Fibroblast of mammary gland (primary cell): ENCODE data around the gene LRRC49.
"Not testable (repeated sequence)": the region's sequence is repeated elsewhere in the genome, so short reads cannot be mapped to it uniquely, and the experiment has no call there.

ENCODE experiments used
- DNase-seq: peaks from one replicate; pipeline ENCODE4 v3.0.0-alpha.2; 2010; ENCODE audit warnings: low read depth
- H3K4me3 ChIP-seq: 2 replicates; pipeline ENCODE4 v1.5.1; 2011; ENCODE audit warnings: low read depth, mild to moderate bottlenecking, low read length, moderate library complexity; ENCODE audit not compliant: control insufficient read depth
- TF ChIP-seq, protein P1 (sequence below): conservative IDR thresholded peaks from 2 replicates; pipeline ENCODE4 v1.5.1; 2011; ENCODE audit warnings: low read depth, low read length, inconsistent platforms; ENCODE audit not compliant: control insufficient read depth, insufficient read depth

LRRC49 gene

DNA sequence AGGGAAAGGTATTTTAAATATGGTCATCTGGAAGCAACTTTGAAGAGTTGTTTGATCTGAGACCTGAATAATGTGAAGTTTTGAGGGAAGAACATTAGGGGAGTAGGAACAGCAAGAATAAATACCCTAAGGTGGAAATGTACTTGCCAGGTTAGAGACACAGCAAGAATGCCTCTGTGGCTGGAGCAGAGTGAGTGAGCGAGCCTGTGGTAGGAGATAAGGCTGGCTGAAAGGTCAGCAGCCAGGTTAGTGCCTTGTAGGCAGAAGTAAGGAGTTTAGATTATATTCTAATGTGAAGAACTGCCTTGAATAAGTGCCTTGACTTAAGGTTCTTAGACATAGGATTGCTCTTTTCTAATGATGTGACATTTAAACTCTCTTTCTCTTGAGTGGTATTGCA, 18.3 kb downstream of the LRRC49 start:
- DNase-seq: no peak
- TF ChIP-seq, protein P1, sequence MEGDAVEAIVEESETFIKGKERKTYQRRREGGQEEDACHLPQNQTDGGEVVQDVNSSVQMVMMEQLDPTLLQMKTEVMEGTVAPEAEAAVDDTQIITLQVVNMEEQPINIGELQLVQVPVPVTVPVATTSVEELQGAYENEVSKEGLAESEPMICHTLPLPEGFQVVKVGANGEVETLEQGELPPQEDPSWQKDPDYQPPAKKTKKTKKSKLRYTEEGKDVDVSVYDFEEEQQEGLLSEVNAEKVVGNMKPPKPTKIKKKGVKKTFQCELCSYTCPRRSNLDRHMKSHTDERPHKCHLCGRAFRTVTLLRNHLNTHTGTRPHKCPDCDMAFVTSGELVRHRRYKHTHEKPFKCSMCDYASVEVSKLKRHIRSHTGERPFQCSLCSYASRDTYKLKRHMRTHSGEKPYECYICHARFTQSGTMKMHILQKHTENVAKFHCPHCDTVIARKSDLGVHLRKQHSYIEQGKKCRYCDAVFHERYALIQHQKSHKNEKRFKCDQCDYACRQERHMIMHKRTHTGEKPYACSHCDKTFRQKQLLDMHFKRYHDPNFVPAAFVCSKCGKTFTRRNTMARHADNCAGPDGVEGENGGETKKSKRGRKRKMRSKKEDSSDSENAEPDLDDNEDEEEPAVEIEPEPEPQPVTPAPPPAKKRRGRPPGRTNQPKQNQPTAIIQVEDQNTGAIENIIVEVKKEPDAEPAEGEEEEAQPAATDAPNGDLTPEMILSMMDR: no peak
- H3K4me3 ChIP-seq: no peak overlapping the region

GRCh38 chr15:70912187-70912586, 19.6 kb downstream of the LRRC49 start:
- no peak for DNase-seq
- H3K4me3 ChIP-seq: no peak overlapping the region
- TF ChIP-seq, protein P1: no peak

- DNase-seq: no peak
- TF ChIP-seq, protein P1: no peak
Observed at GRCh38 chr15:70916531-70916930, 23.9 kb downstream of the LRRC49 start.

GRCh38 chr15:70917955-70918354, 25.3 kb downstream of the LRRC49 start:
- DNase-seq: no peak
- no peak overlapping the region for H3K4me3 ChIP-seq
- TF ChIP-seq, protein P1: no peak

More at GRCh38 chr15:70916531-70916930, 23.9 kb downstream of the LRRC49 start:
- no peak overlapping the region for H3K4me3 ChIP-seq

DNA sequence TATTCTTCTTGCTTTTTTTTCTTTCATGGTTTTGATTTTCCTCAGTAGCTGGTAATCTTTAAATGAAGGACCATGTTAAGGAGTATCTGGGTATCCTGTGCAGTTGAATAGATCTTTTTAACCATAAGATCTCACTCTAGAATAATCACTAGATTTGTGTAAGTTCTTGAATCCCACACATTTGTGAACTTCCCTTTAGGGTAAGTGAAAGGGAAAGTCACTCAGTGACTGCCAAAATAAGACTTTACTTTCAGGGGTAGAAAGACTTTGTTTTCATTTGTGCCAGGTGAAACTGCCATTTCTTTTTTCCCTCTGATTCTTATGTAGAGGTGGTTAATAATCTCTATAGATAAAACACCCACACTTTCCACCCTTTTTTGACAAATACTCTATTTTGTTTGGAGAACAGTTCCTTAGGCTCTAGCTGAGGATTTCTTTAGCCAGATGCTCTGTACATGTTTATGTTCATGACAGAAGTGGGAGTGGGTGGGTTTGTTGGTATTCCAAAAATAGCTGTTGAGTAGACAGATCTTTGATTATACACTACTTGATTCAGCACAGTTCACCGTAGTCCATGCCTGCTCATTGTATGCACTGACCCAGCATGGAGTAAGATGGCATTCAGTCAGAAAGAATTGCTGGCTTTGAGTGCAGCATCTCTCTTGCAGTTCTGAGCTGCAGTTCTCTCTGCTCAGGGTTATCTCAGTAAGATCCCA, 28.5 kb downstream of the LRRC49 start:
- DNase-seq: no peak
- TF ChIP-seq, protein P1: no peak
- no peak overlapping the region for H3K4me3 ChIP-seq

GRCh38 chr15:70922119-70922518, 29.5 kb downstream of the LRRC49 start:
- DNase-seq: no peak
- H3K4me3 ChIP-seq: no peak overlapping the region
- TF ChIP-seq, protein P1: no peak

DNA sequence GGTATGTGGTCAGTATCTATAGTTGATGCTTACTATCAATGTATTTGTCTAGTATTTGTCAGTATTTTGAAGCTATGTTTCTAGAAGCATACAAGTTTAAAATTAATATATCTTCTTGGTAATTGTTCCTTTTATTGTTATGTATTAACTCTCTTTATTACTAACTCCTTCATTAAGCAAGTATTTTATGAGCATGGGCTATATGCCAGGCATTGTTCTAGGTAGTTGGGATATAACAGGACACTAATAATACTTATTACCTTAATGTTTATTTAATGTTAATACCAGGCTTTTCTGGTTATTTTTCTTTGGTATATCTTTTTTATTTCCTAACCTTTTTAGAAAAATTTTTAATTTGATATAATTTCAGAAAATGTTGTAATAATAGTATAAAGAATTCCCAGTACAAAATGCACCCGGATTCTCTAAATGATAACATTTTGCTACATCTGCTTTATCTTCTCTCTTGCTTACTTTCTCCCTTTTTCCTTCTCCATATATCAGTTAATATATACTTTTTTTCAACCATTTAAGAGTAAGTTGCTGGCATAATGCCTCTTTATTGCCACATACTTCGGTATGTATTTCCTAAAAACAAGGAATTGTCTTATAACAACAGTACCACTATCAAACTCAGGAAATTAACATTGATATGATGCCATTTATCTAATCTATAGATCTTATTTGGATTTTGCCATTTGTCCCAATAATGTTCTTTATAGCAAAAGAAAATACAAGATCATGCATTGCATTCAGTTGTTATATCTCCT, 30.9 kb downstream of the LRRC49 start:
- no peak overlapping the region for H3K4me3 ChIP-seq
- peak; percentile 35 for DNase-seq
- TF ChIP-seq, protein P1: no peak

DNA sequence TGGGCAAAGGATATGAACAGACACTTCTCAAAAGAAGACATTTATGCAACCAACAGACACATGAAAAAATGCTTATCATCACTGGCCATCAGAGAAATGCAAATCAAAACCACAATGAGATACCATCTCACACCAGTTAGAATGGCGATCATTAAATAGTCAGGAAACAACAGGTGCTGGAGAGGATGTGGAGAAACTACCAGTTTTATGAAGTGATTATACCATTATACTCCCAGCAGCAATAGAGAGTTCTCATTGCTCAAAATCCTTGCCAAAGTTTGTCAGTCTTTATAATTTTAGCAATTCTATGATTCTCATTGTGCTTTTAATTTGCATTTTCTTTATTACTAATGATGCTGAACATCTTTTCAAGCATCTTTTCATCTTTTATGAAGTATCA, 34.3 kb downstream of the LRRC49 start:
- H3K4me3 ChIP-seq, DNase-seq: not testable (repeated sequence)
